Ectodermal cell (in vitro differentiated cells): ENCODE measurements around the gene FHIT.

Experiments used
- H3K27ac ChIP-seq: 2 replicates; pipeline ENCODE4 v1.7.0; 2013; ENCODE audit warnings: mild to moderate bottlenecking, low read depth, low read length; ENCODE audit not compliant: insufficient read depth, poor library complexity, severe bottlenecking
- H3K27me3 ChIP-seq: 2 replicates; pipeline ENCODE4 v1.7.0; 2013; ENCODE audit warnings: mild to moderate bottlenecking, low read length; ENCODE audit not compliant: insufficient read depth, control insufficient read depth, poor library complexity, severe bottlenecking
- H3K36me3 ChIP-seq: one replicate; pipeline ENCODE4 v1.7.0; 2013; ENCODE audit warnings: low read length; ENCODE audit not compliant: control insufficient read depth, insufficient read depth
- H3K4me1 ChIP-seq: one replicate; pipeline ENCODE4 v1.7.0; 2013; ENCODE audit warnings: low read length; ENCODE audit not compliant: control insufficient read depth, insufficient read depth
- H3K4me3 ChIP-seq: 2 replicates; pipeline ENCODE4 v1.7.0; 2013; ENCODE audit warnings: low read depth, low read length, control low read depth; ENCODE audit not compliant: insufficient read depth
- H3K9me3 ChIP-seq: 2 replicates; pipeline ENCODE4 v1.7.0; 2013; ENCODE audit warnings: mild to moderate bottlenecking, low read length, moderate library complexity; ENCODE audit not compliant: control insufficient read depth
- WGBS, 2 experiments: methylation state at CpG; one replicate each; pipeline ENCODE4 v1.1.7; 2013; ENCODE audit warnings: missing lambda C conversion rate in 2 of 2; 5-methylcytosine and 5-hydroxymethylcytosine counted together

The FHIT gene

DNA sequence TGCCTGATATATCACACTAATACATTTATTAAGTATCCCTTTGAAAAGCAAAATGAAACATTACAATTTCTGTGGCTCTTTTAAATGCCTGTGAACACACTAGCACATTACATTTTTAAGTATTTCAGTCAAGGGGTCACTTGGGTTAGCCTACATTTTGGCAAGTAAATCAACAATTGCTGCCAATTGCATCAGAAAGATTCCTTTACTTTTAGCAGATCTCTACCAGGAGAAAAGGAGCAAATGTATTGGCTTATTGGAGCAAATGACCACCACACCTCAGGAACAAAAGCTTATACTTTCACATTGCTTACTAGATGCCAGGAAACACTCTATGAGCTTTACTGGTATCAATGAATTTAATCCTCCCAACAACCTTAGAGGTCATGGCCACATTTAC is 947.1 kb downstream of the FHIT start:
- H3K9me3 ChIP-seq, result no peaks in the 10 kb centered on the region
- H3K27me3 ChIP-seq, result no peaks in the 10 kb centered on the region
- H3K4me1 ChIP-seq, result no peaks in the 10 kb centered on the region
- H3K36me3 ChIP-seq, result no peaks in the 10 kb centered on the region
- no peak overlapping the region for H3K27ac ChIP-seq
- no peak overlapping the region for H3K4me3 ChIP-seq

DNA sequence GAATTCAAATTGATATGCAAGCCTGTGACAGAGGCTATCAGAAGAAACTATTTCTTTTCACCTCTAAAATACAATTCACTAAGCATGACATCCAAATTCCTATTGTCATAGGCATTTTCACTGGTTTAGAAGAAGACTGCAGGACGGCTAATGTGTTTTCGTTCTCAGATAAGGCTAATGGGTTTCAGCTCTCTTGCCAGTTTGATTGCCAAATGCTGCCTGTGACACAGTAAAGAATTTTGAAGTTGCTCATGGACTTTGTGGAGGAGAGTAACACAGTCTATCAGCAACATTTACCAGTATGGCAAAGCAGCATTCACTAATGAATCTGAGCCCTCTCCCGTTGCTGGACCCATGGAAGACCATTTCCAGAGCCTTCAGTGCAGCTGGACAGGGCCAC is 948.1 kb downstream of the FHIT start:
- H3K27ac ChIP-seq, result no peak overlapping the region
- no peak overlapping the region for H3K4me3 ChIP-seq
- H3K27me3 ChIP-seq, result no peaks in the 10 kb centered on the region
- 95 to 98% methylated on average over 3 of the region's 3 CpGs for WGBS, 2 experiments
- H3K4me1 ChIP-seq, result no peaks in the 10 kb centered on the region
- H3K9me3 ChIP-seq, result no peaks in the 10 kb centered on the region
- no peaks in the 10 kb centered on the region for H3K36me3 ChIP-seq

DNA sequence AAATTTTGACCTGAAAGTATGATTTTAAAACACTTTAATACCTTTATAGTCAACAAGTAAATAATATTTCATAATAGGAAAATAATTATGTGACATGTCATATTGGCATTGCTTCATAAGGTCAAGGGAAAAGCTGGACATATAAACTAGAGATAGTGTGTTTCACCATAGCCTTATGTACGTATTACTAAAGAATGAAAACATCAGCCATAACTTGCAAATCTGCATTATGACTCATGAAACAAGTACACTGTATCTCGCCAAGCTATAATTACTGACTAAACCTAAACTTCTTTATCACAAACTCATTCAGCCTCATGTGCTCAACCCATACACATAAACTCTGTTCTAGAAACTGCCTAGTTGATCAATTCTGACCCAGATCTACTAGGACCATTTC is 950.1 kb downstream of the FHIT start:
- Histone ChIP-seq H3K36me3 (no peaks in the 10 kb centered on the region), H3K27ac (no peak overlapping the region), H3K9me3 (no peaks in the 10 kb centered on the region), H3K4me1 (no peaks in the 10 kb centered on the region), H3K27me3 (no peaks in the 10 kb centered on the region), H3K4me3 (no peak overlapping the region)
- WGBS, 2 experiments, result 92 to 93% methylated on average over 2 of the region's 2 CpGs

DNA sequence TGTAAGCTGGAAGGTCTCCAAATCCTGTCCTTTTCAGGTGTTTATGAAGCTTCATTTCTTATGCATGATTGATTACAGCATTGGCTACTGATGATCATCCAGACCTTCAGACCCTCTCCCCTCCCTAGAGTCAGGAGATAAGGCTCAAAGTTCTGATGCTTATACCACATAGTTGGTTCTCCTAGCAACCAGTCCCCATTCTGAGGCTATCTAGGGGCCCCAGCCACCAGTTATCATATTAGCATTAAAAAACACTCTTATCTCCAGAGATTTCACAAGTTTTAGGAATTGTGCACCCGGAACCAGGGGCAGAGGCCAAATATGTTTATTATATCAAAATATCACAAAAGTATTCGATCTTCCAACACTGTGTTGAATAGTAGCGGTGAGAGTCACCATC is 953.1 kb downstream of the FHIT start:
- no peak overlapping the region for H3K27ac ChIP-seq
- H3K4me1 ChIP-seq, result no peaks in the 10 kb centered on the region
- H3K27me3 ChIP-seq, result no peaks in the 10 kb centered on the region
- WGBS, 2 experiments, result 93 to 97% methylated on average over 2 to 3 of the region's 3 CpGs
- H3K9me3 ChIP-seq, result no peaks in the 10 kb centered on the region
- no peaks in the 10 kb centered on the region for H3K36me3 ChIP-seq
- no peak overlapping the region for H3K4me3 ChIP-seq

DNA sequence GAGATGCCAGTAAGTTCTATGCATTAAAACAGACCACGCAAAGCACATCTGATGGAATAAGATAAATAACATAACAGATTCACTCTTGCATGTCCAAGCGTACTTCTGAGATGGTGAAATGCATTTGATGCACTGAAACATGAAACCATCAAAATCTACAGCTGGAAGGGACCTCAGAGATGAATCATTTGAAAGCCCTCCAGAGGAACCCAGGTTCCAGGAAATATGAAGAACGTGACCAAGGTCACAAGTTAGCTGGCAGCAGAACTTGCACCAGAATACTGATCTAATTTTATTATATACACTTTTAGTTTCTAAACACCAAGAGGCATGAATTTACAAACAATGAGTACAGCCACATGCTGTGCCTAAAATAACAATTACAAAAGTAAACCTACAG is 957.1 kb downstream of the FHIT start:
- Histone ChIP-seq H3K36me3 (no peaks in the 10 kb centered on the region), H3K27ac (no peak overlapping the region), H3K4me1 (no peaks in the 10 kb centered on the region), H3K9me3 (no peaks in the 10 kb centered on the region), H3K27me3 (no peaks in the 10 kb centered on the region), H3K4me3 (no peak overlapping the region)
- 94 to 97% methylated on average over 3 of the region's 3 CpGs for WGBS, 2 experiments

DNA sequence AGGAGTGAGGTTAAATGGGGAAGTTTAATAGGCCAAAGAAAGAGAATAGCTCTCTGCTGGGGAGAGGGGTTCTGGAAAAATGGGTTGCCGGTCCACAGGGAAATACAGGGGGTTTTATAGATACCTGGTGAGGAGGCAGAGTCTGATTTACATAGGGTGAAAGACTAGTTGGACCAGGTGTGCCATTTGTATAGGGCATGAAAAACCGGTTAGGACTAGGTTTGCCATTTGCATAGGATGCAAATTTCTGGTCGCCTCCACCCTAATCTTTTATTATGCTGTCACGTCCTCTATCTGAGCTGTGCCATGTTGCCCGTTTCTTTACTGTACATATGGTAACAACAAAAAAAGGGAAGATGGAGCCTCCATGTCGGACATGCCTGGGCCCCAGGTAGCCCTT is 960.1 kb downstream of the FHIT start:
- Histone ChIP-seq H3K27ac (no peak overlapping the region), H3K27me3 (no peaks in the 10 kb centered on the region), H3K4me3 (no peak overlapping the region), H3K4me1 (no peaks in the 10 kb centered on the region), H3K9me3 (no peaks in the 10 kb centered on the region), H3K36me3 (no peaks in the 10 kb centered on the region)
- WGBS, 2 experiments, result 94 to 95% methylated on average over 6 of the region's 6 CpGs

DNA sequence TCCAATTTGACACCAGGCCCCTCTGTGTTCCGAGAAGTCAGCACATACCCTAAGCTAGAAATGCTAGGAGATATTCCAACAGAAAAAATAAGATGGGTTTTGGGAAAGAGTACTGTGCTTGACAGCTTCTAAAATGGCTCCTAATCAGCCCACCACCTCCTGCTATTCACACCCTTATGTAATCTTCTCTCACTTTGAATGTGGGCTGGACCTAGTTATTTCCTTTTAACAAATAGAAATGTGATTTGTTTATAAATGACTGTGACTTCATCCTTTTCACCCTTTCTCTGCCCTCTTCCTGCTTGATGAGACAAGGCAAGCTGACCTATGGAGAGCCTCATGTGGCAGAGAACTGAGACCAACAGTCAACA is 961.1 kb downstream of the FHIT start:
- H3K27ac ChIP-seq, result no peak overlapping the region
- no peaks in the 10 kb centered on the region for H3K9me3 ChIP-seq
- WGBS, 2 experiments, result 100% methylated on average over 1 of the region's 1 CpG; no CpG with 5 or more reads in 1 of the 2 experiments
- H3K4me3 ChIP-seq, result no peak overlapping the region
- H3K27me3 ChIP-seq, result no peaks in the 10 kb centered on the region
- H3K36me3 ChIP-seq, result no peaks in the 10 kb centered on the region
- H3K4me1 ChIP-seq, result no peaks in the 10 kb centered on the region

DNA sequence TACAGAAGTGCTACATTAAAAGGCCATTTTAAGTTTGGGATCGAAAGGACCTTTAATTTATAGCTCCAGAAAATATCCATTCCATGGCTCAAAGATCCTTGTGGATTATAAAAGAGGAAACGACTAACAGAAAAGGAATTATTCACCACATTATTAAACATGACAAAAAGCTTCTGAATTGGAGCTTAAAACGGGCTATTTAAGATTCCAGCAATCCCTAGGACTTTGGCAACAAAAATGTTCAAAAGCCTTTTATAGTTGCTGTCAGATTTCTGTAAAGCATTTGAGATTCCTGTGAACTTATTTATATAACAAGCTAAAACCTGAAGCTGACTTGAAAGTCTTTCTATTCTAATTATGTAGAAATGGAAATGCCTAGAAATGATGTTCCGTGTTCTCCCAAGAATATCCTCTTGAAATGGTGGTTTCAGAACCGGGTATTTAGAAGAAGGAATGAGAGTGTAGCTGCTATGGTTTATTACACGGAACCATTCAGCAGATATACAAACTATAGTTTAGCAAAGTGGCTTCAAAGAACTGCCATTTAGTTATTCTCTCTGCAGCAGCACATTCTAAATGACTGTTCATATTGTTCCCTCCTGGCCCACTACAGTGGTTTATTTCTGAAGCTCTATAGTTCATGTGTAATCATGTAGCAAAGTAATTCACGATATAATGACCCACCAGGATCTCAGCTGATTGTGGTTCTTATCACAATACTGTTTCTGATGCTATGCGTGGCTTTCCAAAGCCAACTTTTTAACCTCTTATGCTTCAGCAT is 961.7 kb downstream of the FHIT start:
- H3K4me1 ChIP-seq, result no peaks in the 10 kb centered on the region

DNA sequence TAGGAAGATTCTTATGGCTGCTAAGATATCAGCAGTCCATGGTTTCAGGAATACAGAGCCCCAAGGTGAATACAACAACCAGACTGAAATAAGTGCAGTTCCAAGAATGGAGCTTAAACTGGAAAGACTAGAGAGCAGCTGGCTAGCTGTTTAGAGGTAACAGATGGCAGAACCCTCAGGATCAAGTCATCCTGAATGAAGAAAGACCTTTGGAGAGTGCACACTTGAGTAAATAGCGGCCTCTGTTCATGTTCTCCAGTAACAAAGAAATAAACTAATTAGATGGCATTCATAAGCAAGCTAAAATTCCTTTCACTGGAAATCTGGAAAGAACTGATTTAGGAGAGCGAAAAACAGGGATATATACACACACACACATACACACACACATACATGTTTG is 968.4 kb downstream of the FHIT start:
- Histone ChIP-seq H3K36me3 (no peaks in the 10 kb centered on the region), H3K9me3 (no peaks in the 10 kb centered on the region), H3K4me1 (peaks cover 3% of the 10 kb centered on the region), H3K27ac (no peak overlapping the region), H3K4me3 (no peak overlapping the region), H3K27me3 (no peaks in the 10 kb centered on the region)
- WGBS, 2 experiments, result 88 to 93% methylated on average over 2 of the region's 2 CpGs

More for the DNA sequence above, 961.7 kb downstream of the FHIT start:
- WGBS, 2 experiments, result 92 to 95% methylated on average over 6 to 8 of the region's 8 CpGs
- Histone ChIP-seq H3K36me3 (no peaks in the 10 kb centered on the region), H3K4me3 (no peak overlapping the region), H3K27me3 (no peaks in the 10 kb centered on the region), H3K9me3 (no peaks in the 10 kb centered on the region), H3K27ac (no peak overlapping the region)

DNA sequence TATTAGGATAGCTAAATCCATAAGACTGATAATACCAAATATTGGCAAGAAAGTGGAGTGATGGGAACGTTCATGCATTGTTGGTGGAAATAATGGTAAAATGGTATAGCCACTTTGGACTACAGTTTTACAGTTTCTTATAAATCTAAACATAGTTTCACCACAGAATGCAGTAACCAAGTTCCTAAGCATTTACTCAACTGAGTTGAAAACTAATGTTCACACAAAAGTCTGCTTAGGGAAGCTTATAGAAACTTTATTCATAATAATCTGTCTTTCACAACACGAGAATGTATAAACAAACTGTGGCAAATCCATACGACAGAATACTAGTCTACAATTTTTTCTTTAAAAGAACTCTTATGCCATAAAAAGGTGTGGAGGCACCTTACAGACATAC is 969.3 kb downstream of the FHIT start:
- no peaks in the 10 kb centered on the region for H3K9me3 ChIP-seq
- H3K27me3 ChIP-seq, result no peaks in the 10 kb centered on the region
- WGBS, 2 experiments, result 94 to 95% methylated on average over 2 of the region's 3 CpGs
- peaks cover 3% of the 10 kb centered on the region for H3K4me1 ChIP-seq
- H3K36me3 ChIP-seq, result no peaks in the 10 kb centered on the region
- no peak overlapping the region for H3K4me3 ChIP-seq
- H3K27ac ChIP-seq, result no peak overlapping the region

DNA sequence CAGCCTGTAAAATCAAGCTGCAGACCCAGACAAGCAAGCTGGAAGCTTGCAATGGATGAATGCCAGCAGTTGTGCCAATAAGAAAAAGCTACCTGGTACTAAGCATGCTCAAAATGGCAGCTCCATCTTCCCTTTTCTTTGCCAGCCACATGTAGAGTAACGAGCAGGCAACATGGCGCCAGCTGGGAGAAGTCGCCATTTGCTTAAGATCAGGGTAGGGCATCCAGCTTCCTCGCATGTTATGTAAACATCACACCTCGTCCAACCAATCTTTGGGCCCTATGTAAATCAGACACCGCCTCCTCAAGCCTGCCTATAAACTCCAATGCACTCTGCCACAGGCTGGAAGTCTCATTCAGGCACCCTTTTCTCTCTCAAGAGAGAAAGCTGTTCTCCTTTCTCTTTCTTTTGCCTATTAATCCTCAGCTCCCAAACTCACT is 973.9 kb downstream of the FHIT start:
- H3K36me3 ChIP-seq, result no peaks in the 10 kb centered on the region
- H3K4me1 ChIP-seq, result peaks cover 3% of the 10 kb centered on the region
- no peaks in the 10 kb centered on the region for H3K27me3 ChIP-seq
- H3K9me3 ChIP-seq, result no peaks in the 10 kb centered on the region
- H3K4me3 ChIP-seq, result no peak overlapping the region
- H3K27ac ChIP-seq, result no peak overlapping the region
- 95 to 98% methylated on average over 6 of the region's 6 CpGs for WGBS, 2 experiments
